Esophagus (tissue), 2 donors: ENCODE data around the gene HPCAL1. TPM values are rescaled to one million over a fixed set of nuclear protein-coding genes. Genes with fewer than 3 reads are reported as not detected.

ENCODE experiments used
- H3K27ac ChIP-seq, 2 donors: one replicate each; pipeline ENCODE4 v1.5.1; 2013; ENCODE audit warnings: low read depth in 2 of 2, mild to moderate bottlenecking in 2 of 2, inconsistent platforms in 1 of 2, low read length in 1 of 2, moderate library complexity in 1 of 2
- H3K27me3 ChIP-seq, 2 donors: one replicate each; pipeline ENCODE4 v1.6.1; 2013; ENCODE audit warnings: low read length in 2 of 2, control low read depth in 1 of 2, mild to moderate bottlenecking in 1 of 2; ENCODE audit not compliant: insufficient read depth in 2 of 2, control insufficient read depth in 1 of 2
- H3K36me3 ChIP-seq, 2 donors: one replicate each; pipeline ENCODE4 v1.6.1; 2013; ENCODE audit warnings: low read length in 1 of 2; ENCODE audit not compliant: control insufficient read depth in 2 of 2, insufficient read depth in 2 of 2
- H3K4me1 ChIP-seq, 2 donors: one replicate each; pipeline ENCODE4 v1.6.1; 2013; ENCODE audit warnings: low read length in 1 of 2; ENCODE audit not compliant: control insufficient read depth in 2 of 2, insufficient read depth in 2 of 2
- H3K4me3 ChIP-seq, 2 donors: one replicate each; pipeline ENCODE4 v1.5.1; 2013; ENCODE audit warnings: low read length in 2 of 2, mild to moderate bottlenecking in 2 of 2, low read depth in 1 of 2, moderate library complexity in 1 of 2
- H3K9me3 ChIP-seq, 2 donors: one replicate each; pipeline ENCODE4 v1.6.1; 2013; ENCODE audit warnings: mild to moderate bottlenecking in 2 of 2, low read depth in 1 of 2, low read length in 1 of 2, moderate library complexity in 1 of 2; ENCODE audit not compliant: control insufficient read depth in 2 of 2, insufficient read depth in 1 of 2
- WGBS, 2 donors: extraction: QIAGEN DNeasy Blood & Tissue Kit; methylation state at CpG; one replicate each; pipeline ENCODE4 v1.1.7; 2013; 5-methylcytosine and 5-hydroxymethylcytosine counted together
- polyA plus RNA-seq, 2 donors: library from polyadenylated mRNA; stranded (reverse); fragments of 200-250 nt; gene quantifications; one replicate each; pipeline ENCODE4 v1.2.3, GENCODE V29; 2013
- donor health status: healthy with polysubstance abuse.
- donor health status: Bipolar disorder and iron deficiency.

HPCAL1 gene
- polyA plus RNA-seq, 2 donors, result 6.2 to 13.2 TPM

DNA sequence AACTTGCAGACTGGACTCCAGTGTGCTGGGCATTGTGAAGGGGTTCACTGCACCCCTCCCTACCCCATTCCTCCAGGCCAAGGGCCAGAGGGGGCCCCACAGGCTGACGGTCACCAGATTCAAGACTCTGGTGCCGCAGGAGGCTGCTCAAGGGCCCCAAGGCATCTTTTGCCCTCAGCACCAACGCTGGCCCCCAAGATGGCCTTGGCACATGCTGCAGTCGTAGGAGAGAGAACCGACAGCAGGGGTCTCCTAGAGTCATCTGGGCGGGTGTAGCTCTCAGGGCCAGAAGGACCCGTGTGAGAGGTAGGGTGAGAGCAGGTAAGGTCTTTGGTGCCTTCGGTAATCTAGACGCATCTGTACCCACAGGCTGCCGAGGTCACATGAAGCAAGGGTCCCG is 164.1 kb downstream of the HPCAL1 start:
- Histone ChIP-seq H3K27ac (no peak overlapping the region), H3K4me1 (no peaks in the 10 kb centered on the region), H3K9me3 (no peaks in the 10 kb centered on the region), H3K27me3 (no peaks in the 10 kb centered on the region), H3K4me3 (no peak overlapping the region), H3K36me3 (no peaks in the 10 kb centered on the region)
- WGBS, 2 donors, result 86 to 88% methylated on average over 11 of the region's 11 CpGs

DNA sequence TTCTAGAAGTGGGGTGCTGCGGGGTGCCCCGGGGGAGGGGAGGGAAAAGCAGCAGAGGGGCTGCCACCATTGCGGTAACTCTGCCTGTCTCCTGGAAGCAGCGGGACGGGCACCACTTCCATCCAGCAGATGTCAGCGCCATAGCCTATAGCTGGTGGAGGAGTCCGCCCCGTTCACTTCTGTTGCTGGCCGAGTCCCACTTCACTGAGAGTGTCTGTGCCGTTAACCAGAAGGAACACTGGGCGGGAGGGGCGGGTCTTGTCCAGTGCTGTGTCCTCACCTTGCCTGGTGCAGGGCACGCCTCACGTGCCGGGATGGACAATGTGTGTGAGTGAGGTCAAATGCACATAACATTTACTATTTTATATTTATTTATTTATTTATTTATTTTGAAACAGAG is 164.7 kb downstream of the HPCAL1 start:
- Histone ChIP-seq H3K9me3 (no peaks in the 10 kb centered on the region), H3K27ac (no peak overlapping the region), H3K36me3 (no peaks in the 10 kb centered on the region), H3K4me1 (no peaks in the 10 kb centered on the region), H3K27me3 (no peaks in the 10 kb centered on the region), H3K4me3 (no peak overlapping the region)
- 88 to 90% methylated on average over 14 to 15 of the region's 15 CpGs for WGBS, 2 donors

DNA sequence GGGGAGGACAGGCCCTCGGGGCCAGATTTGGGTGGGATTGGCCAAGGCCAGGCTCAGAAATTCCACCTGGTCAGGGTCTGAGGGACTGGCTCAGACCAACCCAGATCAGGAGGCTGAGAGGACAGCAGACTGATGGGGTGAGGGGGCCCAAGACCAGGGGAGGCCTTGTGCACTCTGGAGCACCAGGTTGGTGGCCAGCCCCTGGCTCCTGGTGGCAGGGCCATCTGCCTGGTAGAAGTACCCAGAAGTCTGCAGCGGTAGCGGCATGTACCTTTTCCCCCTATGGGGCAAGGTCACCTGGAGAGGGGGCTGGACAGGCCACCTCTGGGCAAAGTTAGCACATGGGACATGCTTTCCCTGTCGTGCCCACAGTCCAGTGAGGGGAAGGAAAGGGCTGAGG is 166.6 kb downstream of the HPCAL1 start:
- Histone ChIP-seq H3K9me3 (no peaks in the 10 kb centered on the region), H3K36me3 (no peaks in the 10 kb centered on the region), H3K4me3 (no peak overlapping the region), H3K4me1 (no peaks in the 10 kb centered on the region), H3K27ac (no peak overlapping the region), H3K27me3 (no peaks in the 10 kb centered on the region)
- WGBS, 2 donors, result 92% methylated on average over 4 of the region's 4 CpGs

DNA sequence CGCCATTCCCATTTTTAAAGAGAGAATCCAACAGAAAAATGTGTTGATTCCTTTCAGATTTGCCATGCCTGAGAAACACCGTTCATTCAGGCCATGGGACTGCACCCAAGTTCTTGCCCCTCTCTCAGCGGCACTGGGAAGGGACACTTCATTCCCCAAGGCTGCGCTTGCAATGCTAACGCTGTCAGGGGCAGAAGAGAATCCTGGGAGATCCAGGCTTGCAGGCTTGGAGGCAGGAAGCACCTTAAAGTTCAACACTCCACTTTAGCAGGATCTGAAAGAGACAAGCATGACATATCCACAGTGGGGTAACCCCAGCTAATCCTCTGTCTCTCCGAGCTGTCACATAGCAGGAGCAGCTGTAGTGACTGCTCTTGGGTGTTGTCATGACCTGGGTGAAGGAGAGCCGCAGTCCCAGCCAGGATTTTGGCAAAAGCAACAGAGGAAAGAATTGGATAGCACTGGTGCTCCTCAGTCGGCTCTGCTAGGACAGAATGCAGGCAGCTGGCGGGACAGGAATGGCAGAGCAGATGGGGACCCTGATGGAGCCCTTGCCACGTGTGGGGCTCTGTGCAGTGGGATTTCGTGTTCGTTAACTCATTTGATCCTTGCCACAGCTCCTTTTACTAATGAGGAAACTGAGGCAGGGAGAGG is 167.4 kb downstream of the HPCAL1 start:
- 81 to 84% methylated on average over 12 of the region's 12 CpGs for WGBS, 2 donors
- no peak overlapping the region for H3K27ac ChIP-seq
- H3K36me3 ChIP-seq, result no peaks in the 10 kb centered on the region
- no peak overlapping the region for H3K4me3 ChIP-seq
- H3K9me3 ChIP-seq, result no peaks in the 10 kb centered on the region
- no peaks in the 10 kb centered on the region for H3K4me1 ChIP-seq
- no peaks in the 10 kb centered on the region for H3K27me3 ChIP-seq

DNA sequence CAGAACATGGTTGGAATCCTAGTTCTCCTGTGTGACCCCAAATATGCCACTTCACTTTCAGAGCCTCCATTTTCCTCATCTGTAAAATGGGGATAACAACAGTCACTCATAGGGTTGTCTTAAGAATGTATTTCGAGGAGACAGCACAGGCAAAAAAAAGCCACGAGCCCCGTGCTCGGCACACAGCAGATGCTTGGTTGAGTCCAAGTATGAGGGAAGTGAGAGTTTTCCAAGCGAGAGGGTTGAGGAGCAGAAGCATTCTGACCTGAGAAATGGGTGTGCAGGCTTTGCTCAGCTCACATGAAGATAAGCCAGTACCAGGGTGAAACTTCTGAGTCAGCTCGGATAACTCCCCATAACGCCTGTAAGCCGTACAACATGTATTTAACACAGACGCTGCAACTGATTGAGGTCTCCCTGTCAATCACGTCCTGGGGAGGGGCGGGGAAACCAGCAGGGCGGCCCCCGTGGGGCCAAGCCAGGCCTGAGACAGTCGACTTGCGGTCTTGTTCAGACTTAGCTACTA is 168.4 kb downstream of the HPCAL1 start:
- no peaks in the 10 kb centered on the region for H3K36me3 ChIP-seq
- no peaks in the 10 kb centered on the region for H3K9me3 ChIP-seq
- H3K4me1 ChIP-seq, result no peaks in the 10 kb centered on the region
- H3K27ac ChIP-seq, result no peak overlapping the region
- H3K4me3 ChIP-seq, result no peak overlapping the region
- H3K27me3 ChIP-seq, result no peaks in the 10 kb centered on the region
- 76 to 79% methylated on average over 15 of the region's 15 CpGs for WGBS, 2 donors

DNA sequence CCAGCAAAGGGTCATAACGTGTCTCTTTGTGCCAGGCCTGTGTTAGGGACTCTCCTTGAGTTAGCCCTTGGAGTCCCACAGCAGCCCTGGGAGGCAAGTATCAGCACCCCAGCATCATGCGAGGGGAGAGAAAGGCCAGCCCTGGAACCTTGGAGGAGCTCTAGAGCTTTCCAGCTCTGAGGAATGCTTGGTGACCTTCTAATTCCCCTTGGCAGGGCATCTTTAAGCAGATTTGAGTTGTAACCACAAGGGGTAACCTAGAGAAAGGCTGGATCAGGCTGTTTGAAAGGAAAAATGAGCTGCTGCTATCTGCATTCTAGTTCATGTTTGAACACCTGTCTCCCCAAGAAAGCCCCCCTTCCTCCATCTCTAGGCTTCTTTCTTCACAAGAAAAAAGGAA is 169.3 kb downstream of the HPCAL1 start:
- Histone ChIP-seq H3K4me1 (no peaks in the 10 kb centered on the region), H3K27me3 (no peaks in the 10 kb centered on the region), H3K4me3 (no peak overlapping the region), H3K9me3 (no peaks in the 10 kb centered on the region), H3K27ac (no peak overlapping the region), H3K36me3 (no peaks in the 10 kb centered on the region)
- 83 to 93% methylated on average over 2 of the region's 2 CpGs for WGBS, 2 donors

DNA sequence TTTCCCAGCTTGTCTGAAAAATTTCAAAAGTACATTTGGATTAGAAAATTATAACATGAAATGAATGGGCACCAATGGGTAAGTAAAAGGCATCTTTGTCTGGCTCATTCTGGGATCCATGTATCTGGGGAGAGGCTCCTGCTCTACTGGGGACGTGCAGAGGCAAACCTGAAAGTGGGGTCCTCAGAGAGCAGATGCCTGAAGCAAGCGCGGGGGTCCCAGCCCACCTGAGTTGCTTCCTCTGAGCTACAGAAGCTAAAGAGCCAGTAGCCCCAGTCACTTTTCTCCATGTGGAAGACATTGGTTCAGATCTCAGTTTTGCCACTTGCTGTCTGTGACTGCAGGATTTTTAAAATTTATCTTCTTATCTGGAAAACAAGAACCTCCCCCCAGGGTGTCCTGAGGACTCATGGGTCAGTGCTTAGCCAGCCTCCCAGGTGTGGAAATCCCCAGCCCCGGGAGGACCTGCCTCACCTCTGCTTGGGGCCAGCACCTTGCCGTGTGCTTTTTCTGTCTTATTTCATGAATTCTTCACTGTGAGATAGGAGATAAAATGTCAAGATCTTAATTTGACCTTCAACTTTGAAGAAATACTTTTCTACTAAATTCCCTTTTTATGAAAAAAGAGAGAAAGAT is 170.5 kb downstream of the HPCAL1 start:
- no peaks in the 10 kb centered on the region for H3K36me3 ChIP-seq

DNA sequence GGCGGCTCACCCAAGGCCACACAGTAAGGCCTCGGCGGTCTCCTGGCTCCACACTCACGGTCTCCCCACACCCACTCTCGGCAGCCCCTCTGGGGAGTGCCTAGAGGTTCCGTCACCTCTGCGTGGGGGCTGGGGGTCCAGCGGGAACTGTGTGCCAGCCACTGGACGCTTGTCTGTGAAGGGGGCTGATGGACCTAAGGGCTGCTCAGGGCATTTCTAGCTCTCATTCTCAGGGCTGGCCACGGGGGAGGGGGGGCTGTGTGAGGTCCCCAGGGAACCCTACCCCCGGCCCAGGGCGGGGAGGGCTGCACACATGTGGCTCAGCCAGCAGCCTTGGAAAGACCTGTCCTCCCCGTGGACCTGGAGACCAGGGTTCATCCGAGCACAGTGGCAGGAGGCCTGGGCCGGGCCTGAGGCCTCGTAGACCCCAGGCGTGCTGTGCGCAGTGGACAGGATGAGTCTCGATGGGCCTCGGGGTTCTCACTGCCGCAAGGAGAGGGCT is 172.6 kb downstream of the HPCAL1 start:
- no peaks in the 10 kb centered on the region for H3K4me1 ChIP-seq
- 91 to 96% methylated on average over 21 of the region's 21 CpGs for WGBS, 2 donors

More for the DNA sequence above, 170.5 kb downstream of the HPCAL1 start:
- WGBS, 2 donors, result 76 to 81% methylated on average over 5 of the region's 5 CpGs
- H3K4me1 ChIP-seq, result no peaks in the 10 kb centered on the region
- no peaks in the 10 kb centered on the region for H3K9me3 ChIP-seq
- no peak overlapping the region for H3K27ac ChIP-seq
- no peaks in the 10 kb centered on the region for H3K27me3 ChIP-seq
- no peak overlapping the region for H3K4me3 ChIP-seq

DNA sequence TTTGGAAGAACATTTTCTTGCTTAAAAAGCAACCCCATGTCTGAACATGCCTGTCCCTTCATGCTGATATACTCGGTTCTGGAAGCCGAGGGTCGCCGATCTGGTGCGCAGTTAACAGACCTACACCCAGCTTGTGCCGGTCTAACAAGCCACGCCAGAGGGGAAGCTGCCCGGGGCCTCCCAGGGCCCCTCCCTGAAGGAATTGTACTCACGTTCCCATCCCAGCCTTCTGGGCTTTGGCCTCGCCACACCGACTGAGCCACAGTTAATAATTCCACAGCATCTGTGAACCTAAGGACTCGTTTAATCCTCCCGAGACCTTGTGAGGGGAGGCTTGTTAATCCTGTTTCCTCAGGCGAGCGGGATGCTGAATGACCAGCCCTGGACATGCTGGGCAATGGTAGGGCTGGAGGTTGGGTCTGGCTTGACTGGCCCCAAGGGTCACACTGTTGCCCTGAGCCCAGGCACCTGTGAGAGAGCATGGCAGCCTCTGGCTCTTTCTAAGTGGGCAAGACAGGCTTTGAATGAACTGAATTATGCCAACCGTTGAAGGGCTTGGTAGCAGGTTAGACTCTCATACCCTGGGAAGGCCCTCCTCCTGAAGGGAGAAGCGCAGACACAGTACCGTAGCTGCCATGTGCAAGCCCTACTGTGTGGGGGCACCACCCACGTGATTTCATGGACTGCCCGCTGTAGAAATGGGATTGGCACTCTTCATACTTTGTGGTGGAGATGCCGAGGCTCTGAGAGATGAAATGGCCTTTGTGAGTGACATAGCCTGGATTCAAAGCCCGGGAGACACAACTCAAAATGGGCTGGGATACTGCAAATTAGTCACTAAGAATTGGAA is 173.3 kb downstream of the HPCAL1 start:
- WGBS, 2 donors, result 83 to 87% methylated on average over 22 of the region's 22 CpGs
- Histone ChIP-seq H3K4me1 (no peaks in the 10 kb centered on the region), H3K27me3 (no peaks in the 10 kb centered on the region)

More for the DNA sequence above, 172.6 kb downstream of the HPCAL1 start:
- Histone ChIP-seq H3K4me3 (no peak overlapping the region), H3K27me3 (no peaks in the 10 kb centered on the region), H3K9me3 (no peaks in the 10 kb centered on the region), H3K27ac (no peak overlapping the region), H3K36me3 (no peaks in the 10 kb centered on the region)

More for the DNA sequence above, 173.3 kb downstream of the HPCAL1 start:
- Histone ChIP-seq H3K27ac (no peak overlapping the region), H3K36me3 (no peaks in the 10 kb centered on the region), H3K9me3 (no peaks in the 10 kb centered on the region), H3K4me3 (no peak overlapping the region)
